ENCODE results near the gene RALGAPA2.

Gene RALGAPA2

DNA sequence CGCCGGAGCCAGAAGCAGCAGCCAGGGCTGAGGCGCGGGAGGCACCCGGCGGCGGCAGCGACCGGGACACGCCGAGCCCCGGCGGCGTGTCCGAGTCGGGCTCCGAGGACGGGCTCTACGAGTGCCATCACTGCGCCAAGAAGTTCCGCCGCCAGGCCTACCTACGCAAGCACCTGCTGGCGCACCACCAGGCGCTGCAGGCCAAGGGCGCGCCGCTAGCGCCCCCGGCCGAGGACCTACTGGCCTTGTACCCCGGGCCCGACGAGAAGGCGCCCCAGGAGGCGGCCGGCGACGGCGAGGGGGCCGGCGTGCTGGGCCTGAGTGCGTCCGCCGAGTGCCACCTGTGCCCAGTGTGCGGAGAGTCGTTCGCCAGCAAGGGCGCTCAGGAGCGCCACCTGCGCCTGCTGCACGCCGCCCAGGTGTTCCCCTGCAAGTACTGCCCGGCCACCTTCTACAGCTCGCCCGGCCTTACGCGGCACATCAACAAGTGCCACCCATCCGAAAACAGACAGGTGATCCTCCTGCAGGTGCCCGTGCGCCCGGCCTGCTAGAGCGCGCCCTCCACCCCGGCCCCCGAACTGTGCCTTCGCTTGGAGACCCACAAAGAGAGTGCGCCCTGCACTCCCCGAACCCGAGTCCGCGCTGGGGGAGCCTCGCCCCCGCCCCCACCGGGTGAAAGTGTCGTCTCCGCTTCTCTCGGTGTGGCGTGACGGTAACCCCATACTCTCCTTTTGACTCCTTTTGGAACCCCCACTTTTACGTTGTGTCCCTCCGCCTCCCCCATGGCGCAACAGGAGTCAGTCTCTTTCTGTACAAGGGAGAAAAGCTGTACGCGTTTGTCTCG lies 343.0 kb downstream of the RALGAPA2 start:
- H3K4me3 ChIP-seq (replicated peaks; ENCODE audit: insufficient read depth, low read length) = peak overlapping the region; percentile 10; the same call in 1 of the 2 replicates
- no peak for DNase-seq (ENCODE audit: low read depth in 1 of 2, low spot score in 1 of 2)
- H3K27ac ChIP-seq (replicated peaks) = no peak overlapping the region
- TF ChIP-seq, protein P1, sequence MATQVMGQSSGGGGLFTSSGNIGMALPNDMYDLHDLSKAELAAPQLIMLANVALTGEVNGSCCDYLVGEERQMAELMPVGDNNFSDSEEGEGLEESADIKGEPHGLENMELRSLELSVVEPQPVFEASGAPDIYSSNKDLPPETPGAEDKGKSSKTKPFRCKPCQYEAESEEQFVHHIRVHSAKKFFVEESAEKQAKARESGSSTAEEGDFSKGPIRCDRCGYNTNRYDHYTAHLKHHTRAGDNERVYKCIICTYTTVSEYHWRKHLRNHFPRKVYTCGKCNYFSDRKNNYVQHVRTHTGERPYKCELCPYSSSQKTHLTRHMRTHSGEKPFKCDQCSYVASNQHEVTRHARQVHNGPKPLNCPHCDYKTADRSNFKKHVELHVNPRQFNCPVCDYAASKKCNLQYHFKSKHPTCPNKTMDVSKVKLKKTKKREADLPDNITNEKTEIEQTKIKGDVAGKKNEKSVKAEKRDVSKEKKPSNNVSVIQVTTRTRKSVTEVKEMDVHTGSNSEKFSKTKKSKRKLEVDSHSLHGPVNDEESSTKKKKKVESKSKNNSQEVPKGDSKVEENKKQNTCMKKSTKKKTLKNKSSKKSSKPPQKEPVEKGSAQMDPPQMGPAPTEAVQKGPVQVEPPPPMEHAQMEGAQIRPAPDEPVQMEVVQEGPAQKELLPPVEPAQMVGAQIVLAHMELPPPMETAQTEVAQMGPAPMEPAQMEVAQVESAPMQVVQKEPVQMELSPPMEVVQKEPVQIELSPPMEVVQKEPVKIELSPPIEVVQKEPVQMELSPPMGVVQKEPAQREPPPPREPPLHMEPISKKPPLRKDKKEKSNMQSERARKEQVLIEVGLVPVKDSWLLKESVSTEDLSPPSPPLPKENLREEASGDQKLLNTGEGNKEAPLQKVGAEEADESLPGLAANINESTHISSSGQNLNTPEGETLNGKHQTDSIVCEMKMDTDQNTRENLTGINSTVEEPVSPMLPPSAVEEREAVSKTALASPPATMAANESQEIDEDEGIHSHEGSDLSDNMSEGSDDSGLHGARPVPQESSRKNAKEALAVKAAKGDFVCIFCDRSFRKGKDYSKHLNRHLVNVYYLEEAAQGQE (IDR thresholded peaks at IDR 0.05; ENCODE audit: insufficient replicate concordance, low read depth) = no peak
- TF ChIP-seq, protein P2, sequence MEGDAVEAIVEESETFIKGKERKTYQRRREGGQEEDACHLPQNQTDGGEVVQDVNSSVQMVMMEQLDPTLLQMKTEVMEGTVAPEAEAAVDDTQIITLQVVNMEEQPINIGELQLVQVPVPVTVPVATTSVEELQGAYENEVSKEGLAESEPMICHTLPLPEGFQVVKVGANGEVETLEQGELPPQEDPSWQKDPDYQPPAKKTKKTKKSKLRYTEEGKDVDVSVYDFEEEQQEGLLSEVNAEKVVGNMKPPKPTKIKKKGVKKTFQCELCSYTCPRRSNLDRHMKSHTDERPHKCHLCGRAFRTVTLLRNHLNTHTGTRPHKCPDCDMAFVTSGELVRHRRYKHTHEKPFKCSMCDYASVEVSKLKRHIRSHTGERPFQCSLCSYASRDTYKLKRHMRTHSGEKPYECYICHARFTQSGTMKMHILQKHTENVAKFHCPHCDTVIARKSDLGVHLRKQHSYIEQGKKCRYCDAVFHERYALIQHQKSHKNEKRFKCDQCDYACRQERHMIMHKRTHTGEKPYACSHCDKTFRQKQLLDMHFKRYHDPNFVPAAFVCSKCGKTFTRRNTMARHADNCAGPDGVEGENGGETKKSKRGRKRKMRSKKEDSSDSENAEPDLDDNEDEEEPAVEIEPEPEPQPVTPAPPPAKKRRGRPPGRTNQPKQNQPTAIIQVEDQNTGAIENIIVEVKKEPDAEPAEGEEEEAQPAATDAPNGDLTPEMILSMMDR (IDR thresholded peaks at IDR 0.05; ENCODE audit: insufficient read depth, low read length) = no peak
- TF ChIP-seq SPI1 (IDR thresholded peaks at IDR 0.05; ENCODE audit: borderline replicate concordance, low read depth) (no peak), POLR2AphosphoS5 (IDR thresholded peaks at IDR 0.05; ENCODE audit: low read depth) (no peak), GABPA (IDR thresholded peaks at IDR 0.05; ENCODE audit: low read depth) (no peak)
- peaks cover 81% of the 10 kb centered on the region for H3K27me3 ChIP-seq (ENCODE audit: insufficient read depth, poor library complexity, severe bottlenecking)

- no peak for DNase-seq (ENCODE audit: low read depth in 1 of 2, low spot score in 1 of 2)
- Histone ChIP-seq H3K4me3 (replicated peaks; ENCODE audit: insufficient read depth, low read length) (peak overlapping the region; percentile 35), H3K27me3 (ENCODE audit: insufficient read depth, poor library complexity, severe bottlenecking) (peaks cover 80% of the 10 kb centered on the region), H3K27ac (replicated peaks) (no peak overlapping the region)
- TF ChIP-seq, protein P2 (IDR thresholded peaks at IDR 0.05; ENCODE audit: insufficient read depth, low read length) = no peak
- TF ChIP-seq SPI1 (IDR thresholded peaks at IDR 0.05; ENCODE audit: borderline replicate concordance, low read depth) (no peak), POLR2AphosphoS5 (IDR thresholded peaks at IDR 0.05; ENCODE audit: low read depth) (no peak), GABPA (IDR thresholded peaks at IDR 0.05; ENCODE audit: low read depth) (no peak)
- TF ChIP-seq, protein P1 (IDR thresholded peaks at IDR 0.05; ENCODE audit: insufficient replicate concordance, low read depth) = no peak
Observed at GRCh38 chr20:20368418-20369249, 343.8 kb downstream of the RALGAPA2 start.

- DNase-seq (ENCODE audit: low read depth in 1 of 2, low spot score in 1 of 2) = no peak
- peaks cover 78% of the 10 kb centered on the region for H3K27me3 ChIP-seq (ENCODE audit: insufficient read depth, poor library complexity, severe bottlenecking)
- peak within 1 kb of the TSS; percentile 35 for H3K4me3 ChIP-seq (replicated peaks; ENCODE audit: insufficient read depth, low read length)
- TF ChIP-seq, protein P1 (IDR thresholded peaks at IDR 0.05; ENCODE audit: insufficient replicate concordance, low read depth) = no peak
- TF ChIP-seq GABPA (IDR thresholded peaks at IDR 0.05; ENCODE audit: low read depth) (no peak), POLR2AphosphoS5 (IDR thresholded peaks at IDR 0.05; ENCODE audit: low read depth) (no peak), SPI1 (IDR thresholded peaks at IDR 0.05; ENCODE audit: borderline replicate concordance, low read depth) (no peak)
- TF ChIP-seq, protein P2 (IDR thresholded peaks at IDR 0.05; ENCODE audit: insufficient read depth, low read length) = no peak
- no peak within 1 kb of the TSS for H3K27ac ChIP-seq (replicated peaks)
Observed at GRCh38 chr20:20367575-20368417, 344.6 kb downstream of the RALGAPA2 start, which contains the start of gene INSM1. TSS of gene INSM1 (plus strand) at chr20:20368104. CDS start at chr20:20368268, 164 bp downstream.

Data from HL-60 (cell line).